Bone marrow (tissue), 2 donors: ENCODE measurements around the gene GNB1.
"Not testable (repeated sequence)": the region's sequence is repeated elsewhere in the genome, so short reads cannot be mapped to it uniquely, and the experiment has no call there.

Experiments used
- DNase-seq, 2 donors: peaks; one replicate each; lab custom pipeline; 2025; lab: John Stamatoyannopoulos, UW

GNB1 gene

GRCh38 chr1:1741013-1741412 is 149.9 kb downstream of the GNB1 start:
- not testable (repeated sequence) for DNase-seq

GRCh38 chr1:1738799-1739337 is 152.0 kb downstream of the GNB1 start:
- not testable (repeated sequence) for DNase-seq

- DNase-seq: not testable (repeated sequence)
These were observed 153.0 kb downstream of the GNB1 start for GRCh38 chr1:1737675-1738590.
